Bronchial epithelial cell (primary cell): ENCODE data around the gene RBMS2. TPM values are rescaled to one million over a fixed set of nuclear protein-coding genes. Genes with fewer than 3 reads are reported as not detected.

Experiments
- DNase-seq: peaks from one replicate; pipeline ENCODE4 v3.0.0-alpha.2; 2010; ENCODE audit warnings: low read depth
- FAIRE-seq: peaks from 2 replicates; lab custom pipeline; 2011; peaks lifted over from hg19 to GRCh38; lab: Jason Lieb, UNC
- H3K27me3 ChIP-seq: 2 replicates; pipeline ENCODE4 v1.5.1; 2011; ENCODE audit warnings: low read length; ENCODE audit not compliant: control insufficient read depth, insufficient read depth
- H3K36me3 ChIP-seq: 2 replicates; pipeline ENCODE4 v1.5.1; 2011; ENCODE audit warnings: low read length; ENCODE audit not compliant: control insufficient read depth, insufficient read depth
- H3K4me3 ChIP-seq: 2 replicates; pipeline ENCODE4 v1.5.1; 2011; ENCODE audit warnings: mild to moderate bottlenecking, low read depth, low read length, control low read depth
- total RNA-seq: library from RNA; depleted of rRNA; stranded (reverse); fragments of >200 nt; gene quantifications from 2 replicates; pipeline ENCODE4 v1.2.1, GENCODE V29; 2014
- TF ChIP-seq, protein P1 (sequence below): IDR thresholded peaks from 2 replicates; pipeline ENCODE4 v1.5.1; 2011; ENCODE audit warnings: mild to moderate bottlenecking, moderate library complexity, low read length, control low read depth, inconsistent platforms; ENCODE audit not compliant: insufficient read depth, severe bottlenecking

RBMS2 gene
- total RNA-seq, 1 donor from 2014 or later, result 9.2 TPM

DNA sequence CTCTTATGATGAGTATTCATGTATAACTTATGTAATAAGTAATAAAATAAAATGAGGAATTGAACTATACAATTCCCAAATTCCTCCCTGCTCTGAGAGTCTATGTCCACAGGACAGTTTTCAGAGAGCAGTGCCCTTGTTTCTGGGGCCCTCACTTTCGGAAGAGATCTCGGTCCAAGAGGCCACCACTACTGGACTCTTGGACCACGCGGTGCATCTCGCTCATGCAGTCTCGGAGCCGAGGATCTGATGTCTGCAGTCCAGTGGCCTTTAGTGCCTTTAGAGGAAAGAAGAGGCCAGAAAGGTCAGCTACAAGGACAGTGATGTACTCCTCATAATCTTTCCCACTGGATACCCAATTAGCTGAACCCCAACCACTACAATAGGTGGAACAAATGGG is 42.0 kb upstream of the RBMS2 start:
- Histone ChIP-seq H3K27me3 (no peaks in the 10 kb centered on the region), H3K36me3 (no peaks in the 10 kb centered on the region), H3K4me3 (no peak overlapping the region)
- TF ChIP-seq, protein P1, sequence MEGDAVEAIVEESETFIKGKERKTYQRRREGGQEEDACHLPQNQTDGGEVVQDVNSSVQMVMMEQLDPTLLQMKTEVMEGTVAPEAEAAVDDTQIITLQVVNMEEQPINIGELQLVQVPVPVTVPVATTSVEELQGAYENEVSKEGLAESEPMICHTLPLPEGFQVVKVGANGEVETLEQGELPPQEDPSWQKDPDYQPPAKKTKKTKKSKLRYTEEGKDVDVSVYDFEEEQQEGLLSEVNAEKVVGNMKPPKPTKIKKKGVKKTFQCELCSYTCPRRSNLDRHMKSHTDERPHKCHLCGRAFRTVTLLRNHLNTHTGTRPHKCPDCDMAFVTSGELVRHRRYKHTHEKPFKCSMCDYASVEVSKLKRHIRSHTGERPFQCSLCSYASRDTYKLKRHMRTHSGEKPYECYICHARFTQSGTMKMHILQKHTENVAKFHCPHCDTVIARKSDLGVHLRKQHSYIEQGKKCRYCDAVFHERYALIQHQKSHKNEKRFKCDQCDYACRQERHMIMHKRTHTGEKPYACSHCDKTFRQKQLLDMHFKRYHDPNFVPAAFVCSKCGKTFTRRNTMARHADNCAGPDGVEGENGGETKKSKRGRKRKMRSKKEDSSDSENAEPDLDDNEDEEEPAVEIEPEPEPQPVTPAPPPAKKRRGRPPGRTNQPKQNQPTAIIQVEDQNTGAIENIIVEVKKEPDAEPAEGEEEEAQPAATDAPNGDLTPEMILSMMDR, result no peak
- no peak for DNase-seq
- FAIRE-seq, result no peak

- H3K36me3 ChIP-seq, result no peaks in the 10 kb centered on the region
- TF ChIP-seq, protein P1, result no peak
- H3K4me3 ChIP-seq, result no peak overlapping the region
- FAIRE-seq (no peak), DNase-seq (no peak)
- peaks cover 1% of the 10 kb centered on the region for H3K27me3 ChIP-seq
Observed at GRCh38 chr12:56484566-56484965, 37.1 kb upstream of the RBMS2 start.

GRCh38 chr12:56486694-56487093 is 34.9 kb upstream of the RBMS2 start:
- Histone ChIP-seq H3K4me3 (no peak overlapping the region), H3K36me3 (no peaks in the 10 kb centered on the region), H3K27me3 (peaks cover 4% of the 10 kb centered on the region)
- FAIRE-seq, result no peak
- no peak for DNase-seq
- TF ChIP-seq, protein P1, result no peak

DNA sequence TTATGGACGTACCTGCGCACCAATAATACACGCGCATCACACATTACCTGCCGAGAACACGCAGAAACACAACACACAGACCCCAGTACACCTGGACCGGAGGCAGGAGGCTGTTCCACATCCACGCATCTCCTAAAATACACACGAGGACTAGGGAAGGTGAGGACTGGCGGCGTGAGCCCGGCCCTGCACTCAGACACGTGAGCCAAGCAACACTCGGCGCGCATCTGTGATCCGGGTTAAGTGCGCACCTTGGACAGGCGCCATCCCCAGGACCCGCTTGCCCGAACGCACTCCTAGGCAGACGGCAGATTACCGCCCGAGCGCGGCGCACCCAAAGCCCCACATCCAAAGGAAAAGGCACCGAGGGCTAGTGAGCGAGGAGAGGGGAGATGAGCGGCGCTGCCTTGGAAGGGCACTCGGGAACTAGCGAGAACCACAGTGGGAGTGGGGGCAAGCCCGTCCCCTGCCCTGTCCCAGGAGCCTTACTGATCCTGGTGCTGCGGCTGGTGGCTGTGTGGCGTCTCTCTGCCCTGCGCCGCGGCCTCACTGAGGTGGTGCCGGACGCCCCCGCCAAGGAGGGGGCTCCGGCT is 34.1 kb upstream of the RBMS2 start:
- FAIRE-seq (no peak), DNase-seq (peak; percentile 17)
- Histone ChIP-seq H3K4me3 (peak overlapping the region; percentile 48), H3K36me3 (no peaks in the 10 kb centered on the region), H3K27me3 (peaks cover 4% of the 10 kb centered on the region)
- TF ChIP-seq, protein P1, result no peak

GRCh38 chr12:56488041-56488955 is 33.3 kb upstream of the RBMS2 start, which contains the start of gene GLS2:
Gene GLS2, minus strand, starts transcription at chr12:56488161. Its CDS starts 43 bp downstream, at chr12:56488118.
- TF ChIP-seq, protein P1, result no peak
- FAIRE-seq (no peak), DNase-seq (peak; percentile 84)

More at GRCh38 chr12:56488041-56488955, 33.3 kb upstream of the RBMS2 start, which contains the start of gene GLS2:
- peak within 1 kb of the TSS; percentile 48 for H3K4me3 ChIP-seq
- peaks cover 4% of the 10 kb centered on the region for H3K27me3 ChIP-seq
- no peaks in the 10 kb centered on the region for H3K36me3 ChIP-seq
